ENCODE measurements around the gene APRT.

APRT gene

GRCh38 chr16:88805887-88806393, 5.8 kb downstream of the APRT start:
- no peak overlapping the region for H3K27ac ChIP-seq (ENCODE audit: low read depth, low read length)
- peaks cover 61% of the 10 kb centered on the region for H3K36me3 ChIP-seq (ENCODE audit: control insufficient read depth, insufficient read depth, low read length)
- H3K4me1 ChIP-seq (ENCODE audit: control insufficient read depth, insufficient read depth, low read length) = peaks cover 12% of the 10 kb centered on the region
- H3K27me3 ChIP-seq (ENCODE audit: control insufficient read depth, insufficient read depth, low read length) = no peaks in the 10 kb centered on the region
- H3K4me3 ChIP-seq (ENCODE audit: low read depth, low read length) = no peak overlapping the region
- peak overlapping the region; percentile 25 for H3K9ac ChIP-seq (ENCODE audit: low read length)
- H3K9me3 ChIP-seq (ENCODE audit: control insufficient read depth, insufficient read depth, low read depth, low read length) = no peaks in the 10 kb centered on the region

GRCh38 chr16:88805340-88805715, 6.4 kb downstream of the APRT start:
- H3K36me3 ChIP-seq (ENCODE audit: control insufficient read depth, insufficient read depth, low read length) = peaks cover 57% of the 10 kb centered on the region
- H3K27me3 ChIP-seq (ENCODE audit: control insufficient read depth, insufficient read depth, low read length) = no peaks in the 10 kb centered on the region
- no peaks in the 10 kb centered on the region for H3K9me3 ChIP-seq (ENCODE audit: control insufficient read depth, insufficient read depth, low read depth, low read length)
- H3K27ac ChIP-seq (ENCODE audit: low read depth, low read length) = no peak overlapping the region
- peak overlapping the region; percentile 88 for H3K4me3 ChIP-seq (ENCODE audit: low read depth, low read length)
- H3K4me1 ChIP-seq (ENCODE audit: control insufficient read depth, insufficient read depth, low read length) = peaks cover 6% of the 10 kb centered on the region
- peak overlapping the region; percentile 91 for H3K9ac ChIP-seq (ENCODE audit: low read length)

DNA sequence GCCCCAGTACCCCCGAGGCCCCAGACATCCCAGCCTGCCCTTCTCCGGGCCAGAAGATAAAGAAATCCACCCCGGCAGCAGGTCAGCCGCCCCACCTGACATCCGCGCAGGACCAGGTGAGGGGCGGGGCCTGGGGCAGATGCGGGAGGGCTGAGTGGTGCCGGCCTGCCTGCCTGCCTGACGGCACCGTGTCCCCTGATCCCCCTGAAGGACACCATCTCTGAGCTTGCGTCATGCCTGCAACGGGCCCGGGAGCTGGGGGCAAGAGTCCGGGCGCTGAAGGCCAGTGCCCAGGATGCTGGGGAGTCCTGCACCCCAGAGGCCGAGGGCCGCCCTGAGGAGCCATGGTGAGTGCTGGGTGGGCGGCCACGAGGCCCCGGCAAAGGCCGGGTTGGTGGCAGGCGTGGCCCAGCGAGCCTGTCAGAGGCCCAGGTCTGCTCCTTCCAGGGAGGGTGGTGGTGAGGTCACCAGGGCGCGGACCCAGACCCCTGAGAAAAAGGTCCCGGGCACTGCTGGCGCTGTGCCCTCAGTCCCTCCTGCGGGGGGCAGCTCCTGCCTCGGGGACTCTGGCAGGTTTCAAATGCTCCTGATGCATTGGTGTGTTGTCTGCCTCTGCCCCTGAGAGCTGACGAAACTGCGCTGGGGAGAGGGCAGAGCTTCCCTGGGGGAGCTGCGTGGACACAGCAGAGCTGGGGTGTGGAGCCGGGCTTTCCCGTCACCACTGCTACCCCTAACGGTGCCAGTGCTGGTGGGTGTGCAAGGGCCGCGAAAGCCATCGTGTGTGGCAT, 7.0 kb downstream of the APRT start:
- no peaks in the 10 kb centered on the region for H3K27me3 ChIP-seq (ENCODE audit: control insufficient read depth, insufficient read depth, low read length)
- peak overlapping the region; percentile 88 for H3K4me3 ChIP-seq (ENCODE audit: low read depth, low read length)
- 0 out of 2 replicates have a peak, but pooled peaks cover under 1% of the 10 kb centered on the region for H3K4me1 ChIP-seq (ENCODE audit: control insufficient read depth, insufficient read depth, low read length)
- H3K36me3 ChIP-seq (ENCODE audit: control insufficient read depth, insufficient read depth, low read length) = peaks cover 51% of the 10 kb centered on the region
- H3K9me3 ChIP-seq (ENCODE audit: control insufficient read depth, insufficient read depth, low read depth, low read length) = no peaks in the 10 kb centered on the region
- H3K27ac ChIP-seq (ENCODE audit: low read depth, low read length) = 0 out of 2 replicates have a peak overlapping the region, but pooled peaks have one; percentile 29
- peak overlapping the region; percentile 91 for H3K9ac ChIP-seq (ENCODE audit: low read length)

- Histone ChIP-seq H3K27ac (ENCODE audit: low read depth, low read length) (0 out of 2 replicates have a peak overlapping the region, but pooled peaks have one; percentile 29), H3K4me1 (ENCODE audit: control insufficient read depth, insufficient read depth, low read length) (no peaks in the 10 kb centered on the region), H3K36me3 (ENCODE audit: control insufficient read depth, insufficient read depth, low read length) (peaks cover 45% of the 10 kb centered on the region), H3K27me3 (ENCODE audit: control insufficient read depth, insufficient read depth, low read length) (no peaks in the 10 kb centered on the region), H3K4me3 (ENCODE audit: low read depth, low read length) (peak overlapping the region; percentile 88), H3K9me3 (ENCODE audit: control insufficient read depth, insufficient read depth, low read depth, low read length) (no peaks in the 10 kb centered on the region), H3K9ac (ENCODE audit: low read length) (peak overlapping the region; percentile 91)
Observed at GRCh38 chr16:88804173-88804551, 7.6 kb downstream of the APRT start.

- H3K27ac ChIP-seq (ENCODE audit: low read depth, low read length) = peak within 1 kb of the TSS; percentile 81; the same call in 1 of the 2 replicates
- H3K4me3 ChIP-seq (ENCODE audit: low read depth, low read length) = peak within 1 kb of the TSS; percentile 88
- no peaks in the 10 kb centered on the region for H3K4me1 ChIP-seq (ENCODE audit: control insufficient read depth, insufficient read depth, low read length)
- H3K9ac ChIP-seq (ENCODE audit: low read length) = peak within 1 kb of the TSS; percentile 91
- H3K27me3 ChIP-seq (ENCODE audit: control insufficient read depth, insufficient read depth, low read length) = no peaks in the 10 kb centered on the region
- peaks cover 39% of the 10 kb centered on the region for H3K36me3 ChIP-seq (ENCODE audit: control insufficient read depth, insufficient read depth, low read length)
- H3K9me3 ChIP-seq (ENCODE audit: control insufficient read depth, insufficient read depth, low read depth, low read length) = no peaks in the 10 kb centered on the region
Observed at GRCh38 chr16:88803264-88803987, 8.3 kb downstream of the APRT start, which contains the start of gene CDT1. CDT1 (plus strand) TSS chr16:88803789; CDS start chr16:88803832, 43 bp downstream.

DNA sequence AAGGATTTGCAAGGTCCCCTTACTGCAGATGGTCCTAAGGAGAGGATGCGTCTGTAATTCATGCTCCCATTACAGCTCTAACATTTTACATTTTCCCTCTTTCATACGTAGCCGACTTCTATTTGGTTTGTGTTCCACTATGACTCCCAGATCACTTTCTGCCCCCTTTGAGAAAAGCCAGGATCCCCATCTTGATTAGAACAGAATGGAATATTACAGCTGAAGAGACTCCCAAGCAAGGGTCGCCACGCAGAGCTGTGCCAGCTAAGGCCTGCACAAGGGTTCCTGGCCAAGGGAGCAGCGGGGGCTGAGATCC, 11.5 kb downstream of the APRT start:
- Histone ChIP-seq H3K36me3 (ENCODE audit: control insufficient read depth, insufficient read depth, low read length) (peaks cover 7% of the 10 kb centered on the region), H3K4me1 (ENCODE audit: control insufficient read depth, insufficient read depth, low read length) (no peaks in the 10 kb centered on the region), H3K9ac (ENCODE audit: low read length) (no peak overlapping the region), H3K27ac (ENCODE audit: low read depth, low read length) (no peak overlapping the region), H3K4me3 (ENCODE audit: low read depth, low read length) (no peak overlapping the region), H3K9me3 (ENCODE audit: control insufficient read depth, insufficient read depth, low read depth, low read length) (no peaks in the 10 kb centered on the region), H3K27me3 (ENCODE audit: control insufficient read depth, insufficient read depth, low read length) (no peaks in the 10 kb centered on the region)

DNA sequence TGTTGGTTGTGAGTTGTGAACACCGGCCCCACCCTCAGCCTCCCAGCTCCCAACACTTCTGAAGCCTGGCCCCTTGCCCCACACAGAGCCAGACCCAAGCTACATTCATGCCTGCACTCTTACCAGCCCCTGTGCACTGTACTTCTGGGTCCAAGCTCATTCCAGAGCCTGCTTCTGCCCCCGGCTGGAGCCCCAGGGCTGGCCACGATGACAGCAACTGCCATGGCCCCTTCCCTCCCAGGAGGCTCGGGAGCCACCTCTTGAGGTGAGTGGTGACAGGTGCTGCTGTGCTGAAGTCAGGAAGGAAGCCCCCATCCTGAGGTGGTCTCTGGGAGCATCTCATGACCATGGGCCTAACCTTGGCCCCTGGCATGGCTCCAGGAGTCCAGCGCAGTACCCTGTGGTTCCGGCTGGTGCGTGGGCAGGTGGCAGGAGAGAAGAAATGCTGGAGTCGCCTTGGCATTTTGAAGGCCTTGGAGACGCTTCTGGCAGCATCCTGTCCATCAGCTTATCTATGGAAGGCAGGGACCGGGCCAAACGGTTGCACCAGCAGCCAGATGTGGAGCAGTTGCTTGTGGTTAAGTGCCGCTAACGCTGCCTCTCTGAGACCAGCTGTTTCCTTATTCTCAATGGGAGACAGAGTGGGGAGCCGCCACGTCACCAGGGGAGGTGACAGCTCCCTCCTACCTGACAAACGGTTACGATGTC, 12.0 kb downstream of the APRT start:
- Histone ChIP-seq H3K4me1 (ENCODE audit: control insufficient read depth, insufficient read depth, low read length) (no peaks in the 10 kb centered on the region), H3K36me3 (ENCODE audit: control insufficient read depth, insufficient read depth, low read length) (peaks cover 2% of the 10 kb centered on the region; the same call in 1 of the 2 replicates), H3K4me3 (ENCODE audit: low read depth, low read length) (no peak overlapping the region), H3K27me3 (ENCODE audit: control insufficient read depth, insufficient read depth, low read length) (no peaks in the 10 kb centered on the region), H3K9ac (ENCODE audit: low read length) (no peak overlapping the region), H3K27ac (ENCODE audit: low read depth, low read length) (no peak overlapping the region), H3K9me3 (ENCODE audit: control insufficient read depth, insufficient read depth, low read depth, low read length) (no peaks in the 10 kb centered on the region)

DNA sequence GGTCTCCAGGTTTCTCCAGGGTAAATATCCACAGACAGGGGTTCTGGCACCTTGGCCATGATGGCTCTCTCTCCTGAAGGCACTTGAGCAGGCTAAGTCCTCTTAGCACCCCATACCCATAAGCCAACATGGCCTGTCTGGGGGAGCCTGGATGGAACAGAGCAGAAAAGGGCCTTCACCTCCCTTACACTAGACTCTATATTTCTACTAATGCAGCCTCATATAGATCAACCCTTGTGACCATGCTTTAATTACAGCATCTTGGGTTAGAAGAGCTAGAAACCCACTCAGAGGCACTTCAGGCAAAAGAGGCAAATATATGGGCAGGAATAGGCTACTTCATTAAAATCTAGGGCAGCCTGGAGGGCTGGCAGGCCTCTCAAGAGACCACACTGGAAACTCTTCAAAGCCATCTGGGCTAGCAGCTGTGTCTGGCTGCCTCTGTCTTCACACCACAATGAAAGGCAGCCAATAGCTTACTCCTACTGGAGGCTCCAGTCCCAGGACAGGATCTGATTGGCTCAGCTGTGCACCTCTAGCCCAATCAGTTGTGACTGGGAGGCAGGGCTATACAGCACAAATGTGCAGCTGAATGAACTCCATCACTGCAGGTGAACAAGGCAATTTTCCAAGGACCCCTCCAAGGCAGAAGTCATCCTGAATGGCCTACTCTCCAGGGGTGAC, 12.8 kb downstream of the APRT start:
- no peak overlapping the region for H3K27ac ChIP-seq (ENCODE audit: low read depth, low read length)
- no peaks in the 10 kb centered on the region for H3K36me3 ChIP-seq (ENCODE audit: control insufficient read depth, insufficient read depth, low read length)
- H3K9ac ChIP-seq (ENCODE audit: low read length) = no peak overlapping the region
- H3K4me3 ChIP-seq (ENCODE audit: low read depth, low read length) = no peak overlapping the region
- no peaks in the 10 kb centered on the region for H3K27me3 ChIP-seq (ENCODE audit: control insufficient read depth, insufficient read depth, low read length)
- H3K4me1 ChIP-seq (ENCODE audit: control insufficient read depth, insufficient read depth, low read length) = no peaks in the 10 kb centered on the region
- H3K9me3 ChIP-seq (ENCODE audit: control insufficient read depth, insufficient read depth, low read depth, low read length) = no peaks in the 10 kb centered on the region

GRCh38 chr16:88798073-88798472, 13.7 kb downstream of the APRT start:
- peaks cover 4% of the 10 kb centered on the region; the same call in 1 of the 2 replicates for H3K27me3 ChIP-seq (ENCODE audit: control insufficient read depth, insufficient read depth, low read length)
- H3K9me3 ChIP-seq (ENCODE audit: control insufficient read depth, insufficient read depth, low read depth, low read length) = no peaks in the 10 kb centered on the region
- H3K4me3 ChIP-seq (ENCODE audit: low read depth, low read length) = no peak overlapping the region
- H3K4me1 ChIP-seq (ENCODE audit: control insufficient read depth, insufficient read depth, low read length) = no peaks in the 10 kb centered on the region; the same call in 1 of the 2 replicates
- H3K27ac ChIP-seq (ENCODE audit: low read depth, low read length) = no peak overlapping the region
- H3K36me3 ChIP-seq (ENCODE audit: control insufficient read depth, insufficient read depth, low read length) = no peaks in the 10 kb centered on the region
- H3K9ac ChIP-seq (ENCODE audit: low read length) = no peak overlapping the region

DNA sequence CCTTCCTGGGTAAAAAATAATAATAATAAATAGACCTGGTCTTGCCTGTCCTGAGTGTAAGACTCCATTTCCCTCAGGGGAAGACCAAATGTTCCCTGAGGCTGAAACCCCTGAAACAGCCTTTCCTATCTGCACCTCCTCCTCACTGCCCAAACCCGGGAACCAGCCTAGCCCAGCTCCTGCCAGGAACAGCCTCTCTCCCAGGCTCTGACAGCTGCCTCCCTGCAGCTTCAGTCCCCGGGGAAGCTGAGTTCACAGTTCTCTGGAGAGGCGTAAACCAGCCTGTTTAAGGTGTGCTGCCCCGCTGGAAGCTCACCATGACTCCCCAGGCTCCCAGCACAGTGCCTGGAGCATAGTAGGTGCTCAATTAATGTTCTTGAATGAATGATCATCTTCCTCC, 15.4 kb downstream of the APRT start:
- no peak overlapping the region for H3K9ac ChIP-seq (ENCODE audit: low read length)
- H3K36me3 ChIP-seq (ENCODE audit: control insufficient read depth, insufficient read depth, low read length) = no peaks in the 10 kb centered on the region
- H3K27ac ChIP-seq (ENCODE audit: low read depth, low read length) = no peak overlapping the region
- peaks cover 15% of the 10 kb centered on the region for H3K4me1 ChIP-seq (ENCODE audit: control insufficient read depth, insufficient read depth, low read length)
- no peak overlapping the region for H3K4me3 ChIP-seq (ENCODE audit: low read depth, low read length)
- peaks cover 19% of the 10 kb centered on the region; the same call in 1 of the 2 replicates for H3K27me3 ChIP-seq (ENCODE audit: control insufficient read depth, insufficient read depth, low read length)
- H3K9me3 ChIP-seq (ENCODE audit: control insufficient read depth, insufficient read depth, low read depth, low read length) = no peaks in the 10 kb centered on the region
